Stromal cell of bone marrow (primary cell): ENCODE data around the gene OR1N1.
"Not testable (repeated sequence)": the region's sequence is repeated elsewhere in the genome, so short reads cannot be mapped to it uniquely, and the experiment has no call there.

Source experiments
- DNase-seq: peaks from one replicate; pipeline ENCODE4 v3.0.0-alpha.2; 2012; ENCODE audit warnings: low read depth

Gene OR1N1, protein sequence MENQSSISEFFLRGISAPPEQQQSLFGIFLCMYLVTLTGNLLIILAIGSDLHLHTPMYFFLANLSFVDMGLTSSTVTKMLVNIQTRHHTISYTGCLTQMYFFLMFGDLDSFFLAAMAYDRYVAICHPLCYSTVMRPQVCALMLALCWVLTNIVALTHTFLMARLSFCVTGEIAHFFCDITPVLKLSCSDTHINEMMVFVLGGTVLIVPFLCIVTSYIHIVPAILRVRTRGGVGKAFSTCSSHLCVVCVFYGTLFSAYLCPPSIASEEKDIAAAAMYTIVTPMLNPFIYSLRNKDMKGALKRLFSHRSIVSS

DNA sequence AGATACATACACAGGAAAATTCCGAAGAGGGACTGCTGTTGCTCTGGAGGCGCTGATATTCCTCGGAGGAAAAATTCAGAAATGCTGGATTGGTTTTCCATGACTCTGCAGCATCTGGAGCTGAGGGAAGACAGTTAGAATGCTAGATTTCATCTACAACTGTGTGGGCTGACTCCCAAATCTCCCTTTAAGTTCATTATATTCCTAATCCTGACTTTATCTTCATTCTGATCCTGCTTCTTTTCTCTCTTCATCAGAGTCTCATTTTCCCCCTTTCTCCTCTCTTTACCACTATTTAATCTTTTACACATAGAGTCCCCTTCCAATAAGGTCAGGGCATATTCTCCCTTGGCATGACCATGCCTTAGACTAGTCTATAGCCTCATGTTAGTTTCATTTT lies at the start of gene OR1N1:
Gene OR1N1 (minus strand): TSS at position 101 of the 400 bp plus-strand sequence. CDS start 0 bp downstream, at position 101.
- no peak for DNase-seq

- DNase-seq: peak; percentile 8
Observed at GRCh38 chr9:122572456-122572855, 45.4 kb upstream of the OR1N1 start.

- DNase-seq: no peak
Observed at GRCh38 chr9:122567901-122568300, 40.8 kb upstream of the OR1N1 start.

DNA sequence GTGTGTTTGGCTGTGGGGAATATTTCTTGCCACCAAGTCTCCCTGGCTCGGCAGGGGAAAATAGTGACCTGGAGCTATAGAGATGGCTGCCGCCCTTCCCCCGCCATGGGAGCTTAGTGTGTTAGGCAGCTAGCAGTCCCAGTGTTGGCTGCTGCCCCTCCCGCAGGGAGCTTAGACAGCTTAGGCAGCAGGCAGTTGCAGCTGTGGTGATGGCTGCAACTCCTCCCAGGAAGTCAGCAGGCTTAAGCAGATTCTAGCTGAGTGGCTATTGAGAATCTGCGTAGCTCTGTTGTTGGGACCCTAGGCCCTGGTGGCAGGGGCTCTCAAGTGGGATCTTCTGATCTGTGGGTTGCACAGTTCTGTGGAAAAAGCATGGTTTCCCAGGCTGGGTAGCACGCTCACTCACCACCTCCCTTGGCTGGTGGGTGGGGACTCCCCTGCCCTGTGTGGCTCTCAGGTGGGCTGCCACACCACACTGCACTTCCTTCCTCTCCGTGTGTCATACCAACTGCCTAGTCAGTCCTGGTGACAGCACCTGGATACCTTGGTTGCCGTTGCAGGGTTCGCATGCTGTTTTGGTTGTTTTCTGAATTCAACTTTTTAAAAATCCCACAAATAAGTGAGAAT lies 35.2 kb upstream of the OR1N1 start:
- DNase-seq: no peak

GRCh38 chr9:122561446-122561845 lies 34.4 kb upstream of the OR1N1 start:
- no peak for DNase-seq

GRCh38 chr9:122552812-122553211 lies 25.7 kb upstream of the OR1N1 start, which contains the start of gene OR1N2:
OR1N2 (plus strand) TSS chr9:122553112; CDS start chr9:122553212, 100 bp downstream.
- no peak for DNase-seq

DNA sequence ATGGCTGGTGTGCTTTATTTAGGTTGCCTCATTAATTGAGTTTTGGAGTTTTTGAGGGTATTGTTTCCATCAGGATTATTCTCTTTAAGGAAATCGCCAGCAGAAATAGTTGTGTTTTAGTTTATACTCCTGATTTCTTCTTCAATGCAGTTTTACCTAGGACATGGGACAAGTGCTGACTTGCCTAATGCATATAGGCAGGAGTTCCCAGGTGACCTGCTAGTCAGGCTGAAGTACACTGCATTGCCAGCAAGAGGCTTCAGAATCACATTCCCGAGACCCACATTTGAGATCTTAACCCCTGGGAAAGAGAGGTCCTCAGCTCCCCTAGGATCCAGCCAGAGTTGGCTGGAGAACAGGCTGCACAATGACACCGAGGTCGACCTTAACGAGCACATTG lies 24.3 kb upstream of the OR1N1 start:
- DNase-seq: no peak

- no peak for DNase-seq
Observed at GRCh38 chr9:122546196-122546595, 19.1 kb upstream of the OR1N1 start.

GRCh38 chr9:122538757-122539156 lies 11.7 kb upstream of the OR1N1 start:
- no peak for DNase-seq

DNA sequence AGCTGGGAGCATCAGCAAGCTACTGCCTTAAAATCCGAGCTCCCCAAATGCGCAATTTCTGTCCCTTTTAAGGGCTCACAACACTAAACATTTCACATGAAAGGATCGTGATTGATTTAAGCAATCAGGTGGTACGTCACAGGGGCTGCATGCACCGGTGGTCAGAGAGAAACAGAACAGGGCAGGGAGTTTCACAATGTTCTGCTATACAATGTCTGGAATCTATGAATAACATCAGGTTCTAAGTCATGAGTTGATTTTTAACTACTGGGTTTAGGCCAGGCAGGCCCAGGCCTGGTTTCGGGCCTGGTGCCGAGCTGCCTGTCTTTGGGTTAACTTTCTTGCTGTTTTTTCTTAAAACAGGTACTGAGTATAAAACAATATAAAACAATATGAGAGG lies 10.0 kb upstream of the OR1N1 start:
- DNase-seq: not testable (repeated sequence)

DNA sequence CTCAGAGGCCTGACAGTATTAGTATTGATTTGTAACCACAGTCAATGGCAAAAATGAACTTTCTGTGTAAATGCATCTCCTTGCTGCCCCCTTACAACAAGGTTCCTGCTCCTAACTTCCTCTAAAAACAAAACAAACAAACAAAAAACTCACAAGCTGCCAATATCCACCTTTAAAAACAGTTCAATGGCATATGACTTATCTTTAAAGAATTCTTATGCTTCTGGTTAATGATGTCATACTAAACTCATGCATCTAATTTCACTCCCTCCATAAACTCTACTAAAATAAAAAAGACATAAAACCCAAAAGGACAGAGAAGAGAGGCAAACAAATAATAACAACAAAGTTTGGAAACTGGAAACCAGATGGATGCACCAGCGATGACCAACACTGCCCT lies 9.0 kb upstream of the OR1N1 start:
- DNase-seq: no peak

- not testable (repeated sequence) for DNase-seq
Observed at GRCh38 chr9:122531157-122531556, 4.1 kb upstream of the OR1N1 start.

GRCh38 chr9:122526602-122527001 lies 491 bp downstream of the OR1N1 start:
- no peak for DNase-seq

DNA sequence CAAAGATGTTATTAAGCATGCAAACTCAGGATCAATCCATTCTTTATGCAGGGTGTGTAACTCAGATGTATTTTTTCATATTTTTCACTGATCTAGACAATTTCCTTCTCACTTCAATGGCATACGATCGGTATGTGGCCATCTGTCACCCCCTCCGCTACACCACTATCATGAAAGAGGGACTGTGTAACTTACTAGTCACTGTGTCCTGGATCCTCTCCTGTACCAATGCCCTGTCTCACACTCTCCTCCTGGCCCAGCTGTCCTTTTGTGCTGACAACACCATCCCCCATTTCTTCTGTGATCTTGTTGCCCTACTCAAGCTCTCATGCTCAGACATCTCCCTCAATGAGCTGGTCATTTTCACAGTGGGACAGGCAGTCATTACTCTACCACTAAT lies 7.7 kb downstream of the OR1N1 start:
- DNase-seq: no peak

- DNase-seq: no peak
Observed at GRCh38 chr9:122518841-122519240, 8.3 kb downstream of the OR1N1 start, which contains the start of gene OR1J4. OR1J4 (plus strand) TSS chr9:122519141; CDS start chr9:122519141, 0 bp downstream.

GRCh38 chr9:122518226-122518625 lies 8.9 kb downstream of the OR1N1 start:
- no peak for DNase-seq

DNA sequence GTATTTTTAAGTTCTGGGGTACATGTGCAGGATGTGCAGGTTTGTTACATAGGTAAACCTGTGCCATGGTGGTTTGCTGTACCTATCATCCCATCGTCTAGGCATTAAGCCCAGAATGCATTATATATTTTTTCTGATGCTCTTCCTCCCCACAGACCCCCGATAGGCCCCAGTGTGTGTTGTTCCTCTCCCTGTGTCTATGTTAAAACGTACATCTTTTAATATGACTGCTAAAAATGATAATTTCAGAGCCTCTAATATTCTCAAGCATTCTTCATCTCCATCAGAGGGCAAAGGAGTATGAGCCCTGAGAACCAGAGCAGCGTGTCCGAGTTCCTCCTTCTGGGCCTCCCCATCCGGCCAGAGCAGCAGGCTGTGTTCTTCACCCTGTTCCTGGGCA lies 16.6 kb downstream of the OR1N1 start, which contains the start of gene OR1J2:
Gene OR1J2 (plus strand): TSS at position 301 of the 400 bp plus-strand sequence. CDS start 0 bp downstream, at position 301.
- no peak for DNase-seq

- DNase-seq: no peak
Observed at GRCh38 chr9:122506964-122507363, 20.1 kb downstream of the OR1N1 start.

GRCh38 chr9:122498883-122499288 lies 28.2 kb downstream of the OR1N1 start:
- peak; percentile 3 for DNase-seq

- no peak for DNase-seq
Observed at GRCh38 chr9:122479062-122479461, 48.0 kb downstream of the OR1N1 start.

DNA sequence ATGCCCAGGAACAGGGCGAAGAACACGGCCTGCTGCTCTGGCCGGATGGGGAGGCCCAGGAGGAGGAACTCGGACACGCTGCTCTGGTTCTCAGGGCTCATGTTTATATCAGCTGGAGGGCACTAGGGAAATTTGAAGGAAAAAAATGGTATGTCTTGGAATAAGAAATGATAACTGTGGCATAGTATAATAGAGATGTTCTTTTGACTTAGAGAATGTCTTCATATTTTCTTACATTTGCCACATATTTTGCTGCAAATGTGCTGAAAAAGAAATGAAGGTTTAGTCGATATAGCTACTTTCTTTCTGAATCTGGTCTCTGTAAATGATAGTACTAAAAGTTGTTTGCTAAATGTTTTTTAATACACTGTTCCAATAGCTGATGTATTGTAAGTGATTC lies 49.3 kb downstream of the OR1N1 start, which contains the start of gene OR1J1:
Gene OR1J1 (minus strand): TSS at position 101 of the 400 bp plus-strand sequence. CDS start 0 bp downstream, at position 101.
- no peak for DNase-seq

DNA sequence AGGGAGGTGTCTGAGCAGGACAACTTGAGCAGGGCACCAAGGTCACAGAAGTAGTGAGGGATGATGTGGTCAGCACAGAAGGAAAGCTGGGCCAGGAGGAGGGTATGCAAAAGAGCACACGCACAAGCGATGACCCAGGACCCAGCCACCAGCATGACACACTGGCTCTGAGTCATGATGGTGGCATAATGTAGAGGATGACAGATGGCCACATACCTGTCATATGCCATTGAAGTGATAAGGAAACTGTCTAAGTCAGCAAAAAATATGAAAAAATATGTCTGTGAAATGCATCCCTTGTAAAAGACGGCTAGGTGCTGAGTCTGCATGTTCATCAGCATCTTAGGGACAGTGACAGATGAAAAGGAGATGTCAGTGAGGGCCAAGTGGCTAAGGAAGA lies 49.7 kb downstream of the OR1N1 start:
- DNase-seq: no peak
